ENCODE measurements around the gene USP31. TPM values are rescaled to one million over a fixed set of nuclear protein-coding genes. Genes with fewer than 3 reads are reported as not detected.

The USP31 gene
- total and polyA plus RNA-seq, 2 of the 8 experiments (the other 6 are each of a cell fraction or from before 2014, with no cell fraction given): 6.7 to 19.0 TPM

DNA sequence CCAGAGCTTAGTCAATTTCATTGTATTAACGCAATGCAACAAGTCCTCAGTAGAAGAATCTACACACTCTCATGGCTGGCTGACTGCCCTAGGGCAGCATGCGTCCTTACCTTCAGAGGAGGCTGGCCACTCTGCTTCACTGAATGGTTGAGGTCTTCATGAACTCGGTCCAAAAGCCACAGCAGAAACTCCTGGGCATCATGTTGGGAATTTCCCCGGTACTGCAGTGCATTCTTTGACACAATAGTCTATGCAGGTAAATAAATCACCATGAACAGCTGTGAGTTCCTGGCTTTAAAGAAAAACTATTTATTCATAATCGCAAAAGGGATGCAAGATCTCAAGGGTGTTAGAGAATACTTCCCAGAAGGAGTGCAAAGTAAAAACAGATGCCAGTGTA is 41.3 kb downstream of the USP31 start (continued):
- TF ChIP-seq, protein P1, sequence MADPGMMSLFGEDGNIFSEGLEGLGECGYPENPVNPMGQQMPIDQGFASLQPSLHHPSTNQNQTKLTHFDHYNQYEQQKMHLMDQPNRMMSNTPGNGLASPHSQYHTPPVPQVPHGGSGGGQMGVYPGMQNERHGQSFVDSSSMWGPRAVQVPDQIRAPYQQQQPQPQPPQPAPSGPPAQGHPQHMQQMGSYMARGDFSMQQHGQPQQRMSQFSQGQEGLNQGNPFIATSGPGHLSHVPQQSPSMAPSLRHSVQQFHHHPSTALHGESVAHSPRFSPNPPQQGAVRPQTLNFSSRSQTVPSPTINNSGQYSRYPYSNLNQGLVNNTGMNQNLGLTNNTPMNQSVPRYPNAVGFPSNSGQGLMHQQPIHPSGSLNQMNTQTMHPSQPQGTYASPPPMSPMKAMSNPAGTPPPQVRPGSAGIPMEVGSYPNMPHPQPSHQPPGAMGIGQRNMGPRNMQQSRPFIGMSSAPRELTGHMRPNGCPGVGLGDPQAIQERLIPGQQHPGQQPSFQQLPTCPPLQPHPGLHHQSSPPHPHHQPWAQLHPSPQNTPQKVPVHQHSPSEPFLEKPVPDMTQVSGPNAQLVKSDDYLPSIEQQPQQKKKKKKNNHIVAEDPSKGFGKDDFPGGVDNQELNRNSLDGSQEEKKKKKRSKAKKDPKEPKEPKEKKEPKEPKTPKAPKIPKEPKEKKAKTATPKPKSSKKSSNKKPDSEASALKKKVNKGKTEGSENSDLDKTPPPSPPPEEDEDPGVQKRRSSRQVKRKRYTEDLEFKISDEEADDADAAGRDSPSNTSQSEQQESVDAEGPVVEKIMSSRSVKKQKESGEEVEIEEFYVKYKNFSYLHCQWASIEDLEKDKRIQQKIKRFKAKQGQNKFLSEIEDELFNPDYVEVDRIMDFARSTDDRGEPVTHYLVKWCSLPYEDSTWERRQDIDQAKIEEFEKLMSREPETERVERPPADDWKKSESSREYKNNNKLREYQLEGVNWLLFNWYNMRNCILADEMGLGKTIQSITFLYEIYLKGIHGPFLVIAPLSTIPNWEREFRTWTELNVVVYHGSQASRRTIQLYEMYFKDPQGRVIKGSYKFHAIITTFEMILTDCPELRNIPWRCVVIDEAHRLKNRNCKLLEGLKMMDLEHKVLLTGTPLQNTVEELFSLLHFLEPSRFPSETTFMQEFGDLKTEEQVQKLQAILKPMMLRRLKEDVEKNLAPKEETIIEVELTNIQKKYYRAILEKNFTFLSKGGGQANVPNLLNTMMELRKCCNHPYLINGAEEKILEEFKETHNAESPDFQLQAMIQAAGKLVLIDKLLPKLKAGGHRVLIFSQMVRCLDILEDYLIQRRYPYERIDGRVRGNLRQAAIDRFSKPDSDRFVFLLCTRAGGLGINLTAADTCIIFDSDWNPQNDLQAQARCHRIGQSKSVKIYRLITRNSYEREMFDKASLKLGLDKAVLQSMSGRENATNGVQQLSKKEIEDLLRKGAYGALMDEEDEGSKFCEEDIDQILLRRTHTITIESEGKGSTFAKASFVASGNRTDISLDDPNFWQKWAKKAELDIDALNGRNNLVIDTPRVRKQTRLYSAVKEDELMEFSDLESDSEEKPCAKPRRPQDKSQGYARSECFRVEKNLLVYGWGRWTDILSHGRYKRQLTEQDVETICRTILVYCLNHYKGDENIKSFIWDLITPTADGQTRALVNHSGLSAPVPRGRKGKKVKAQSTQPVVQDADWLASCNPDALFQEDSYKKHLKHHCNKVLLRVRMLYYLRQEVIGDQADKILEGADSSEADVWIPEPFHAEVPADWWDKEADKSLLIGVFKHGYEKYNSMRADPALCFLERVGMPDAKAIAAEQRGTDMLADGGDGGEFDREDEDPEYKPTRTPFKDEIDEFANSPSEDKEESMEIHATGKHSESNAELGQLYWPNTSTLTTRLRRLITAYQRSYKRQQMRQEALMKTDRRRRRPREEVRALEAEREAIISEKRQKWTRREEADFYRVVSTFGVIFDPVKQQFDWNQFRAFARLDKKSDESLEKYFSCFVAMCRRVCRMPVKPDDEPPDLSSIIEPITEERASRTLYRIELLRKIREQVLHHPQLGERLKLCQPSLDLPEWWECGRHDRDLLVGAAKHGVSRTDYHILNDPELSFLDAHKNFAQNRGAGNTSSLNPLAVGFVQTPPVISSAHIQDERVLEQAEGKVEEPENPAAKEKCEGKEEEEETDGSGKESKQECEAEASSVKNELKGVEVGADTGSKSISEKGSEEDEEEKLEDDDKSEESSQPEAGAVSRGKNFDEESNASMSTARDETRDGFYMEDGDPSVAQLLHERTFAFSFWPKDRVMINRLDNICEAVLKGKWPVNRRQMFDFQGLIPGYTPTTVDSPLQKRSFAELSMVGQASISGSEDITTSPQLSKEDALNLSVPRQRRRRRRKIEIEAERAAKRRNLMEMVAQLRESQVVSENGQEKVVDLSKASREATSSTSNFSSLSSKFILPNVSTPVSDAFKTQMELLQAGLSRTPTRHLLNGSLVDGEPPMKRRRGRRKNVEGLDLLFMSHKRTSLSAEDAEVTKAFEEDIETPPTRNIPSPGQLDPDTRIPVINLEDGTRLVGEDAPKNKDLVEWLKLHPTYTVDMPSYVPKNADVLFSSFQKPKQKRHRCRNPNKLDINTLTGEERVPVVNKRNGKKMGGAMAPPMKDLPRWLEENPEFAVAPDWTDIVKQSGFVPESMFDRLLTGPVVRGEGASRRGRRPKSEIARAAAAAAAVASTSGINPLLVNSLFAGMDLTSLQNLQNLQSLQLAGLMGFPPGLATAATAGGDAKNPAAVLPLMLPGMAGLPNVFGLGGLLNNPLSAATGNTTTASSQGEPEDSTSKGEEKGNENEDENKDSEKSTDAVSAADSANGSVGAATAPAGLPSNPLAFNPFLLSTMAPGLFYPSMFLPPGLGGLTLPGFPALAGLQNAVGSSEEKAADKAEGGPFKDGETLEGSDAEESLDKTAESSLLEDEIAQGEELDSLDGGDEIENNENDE (IDR thresholded peaks at IDR 0.05; ENCODE audit: insufficient replicate concordance, low read length): no peak
- no peak for TF ChIP-seq BCL11A (IDR thresholded peaks at IDR 0.05; ENCODE audit: low read depth in 2 of 2, low read length in 2 of 2)
- no peak for TF ChIP-seq KDM5A (IDR thresholded peaks at IDR 0.05; ENCODE audit: low read length)
- TF ChIP-seq SRF (IDR thresholded peaks at IDR 0.05; ENCODE audit: low read depth, low read length): no peak
- no peak for TF ChIP-seq TAF7 (optimal IDR thresholded peaks at IDR 0.05; ENCODE audit: borderline replicate concordance, low read depth, low read length)
- TF ChIP-seq, protein P2, sequence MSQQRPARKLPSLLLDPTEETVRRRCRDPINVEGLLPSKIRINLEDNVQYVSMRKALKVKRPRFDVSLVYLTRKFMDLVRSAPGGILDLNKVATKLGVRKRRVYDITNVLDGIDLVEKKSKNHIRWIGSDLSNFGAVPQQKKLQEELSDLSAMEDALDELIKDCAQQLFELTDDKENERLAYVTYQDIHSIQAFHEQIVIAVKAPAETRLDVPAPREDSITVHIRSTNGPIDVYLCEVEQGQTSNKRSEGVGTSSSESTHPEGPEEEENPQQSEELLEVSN (IDR thresholded peaks at IDR 0.05): no peak
- no peak for TF ChIP-seq KDM4A (IDR thresholded peaks at IDR 0.05; ENCODE audit: low read depth, low read length, severe bottlenecking)
- TF ChIP-seq YY1 (IDR thresholded peaks at IDR 0.05; ENCODE audit: low read depth, low read length): no peak
- TF ChIP-seq, protein P3, sequence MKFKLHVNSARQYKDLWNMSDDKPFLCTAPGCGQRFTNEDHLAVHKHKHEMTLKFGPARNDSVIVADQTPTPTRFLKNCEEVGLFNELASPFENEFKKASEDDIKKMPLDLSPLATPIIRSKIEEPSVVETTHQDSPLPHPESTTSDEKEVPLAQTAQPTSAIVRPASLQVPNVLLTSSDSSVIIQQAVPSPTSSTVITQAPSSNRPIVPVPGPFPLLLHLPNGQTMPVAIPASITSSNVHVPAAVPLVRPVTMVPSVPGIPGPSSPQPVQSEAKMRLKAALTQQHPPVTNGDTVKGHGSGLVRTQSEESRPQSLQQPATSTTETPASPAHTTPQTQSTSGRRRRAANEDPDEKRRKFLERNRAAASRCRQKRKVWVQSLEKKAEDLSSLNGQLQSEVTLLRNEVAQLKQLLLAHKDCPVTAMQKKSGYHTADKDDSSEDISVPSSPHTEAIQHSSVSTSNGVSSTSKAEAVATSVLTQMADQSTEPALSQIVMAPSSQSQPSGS (IDR thresholded peaks at IDR 0.05; ENCODE audit: low read length): no peak
